GM10248 (cell line): Measurements from ENCODE around the gene PLD5.
"Not testable (repeated sequence)": the region's sequence is repeated elsewhere in the genome, so short reads cannot be mapped to it uniquely, and the experiment has no call there.

Source experiments
- CTCF ChIA-PET: fragments of 300-600 bp; sonication (Branson Sonifier 250); formaldehyde crosslinking; extraction: SDS; loops from one replicate; lab custom pipeline; 2021; ENCODE audit warnings: antibody characterized with exemption; lab: Yijun Ruan, JAX
- POLR2A ChIA-PET: fragments of 350-650 bp; sonication (Branson Sonifier 250); formaldehyde crosslinking; extraction: SDS; loops from one replicate; lab custom pipeline; 2020; ENCODE audit warnings: antibody characterized with exemption; lab: Yijun Ruan, JAX
- DNase-seq: peaks from one replicate; pipeline ENCODE4 v3.0.0; 2012; ENCODE audit errors: extremely low spot score
- CTCF ChIP-seq: IDR thresholded peaks from 2 replicates; pipeline ENCODE4 v1.5.1; 2012; ENCODE audit warnings: mild to moderate bottlenecking, low read depth; ENCODE audit errors: extremely low read depth, missing control alignments, control extremely low read depth

The PLD5 gene

GRCh38 chr1:242062271-242062670 lies 462.2 kb downstream of the PLD5 start:
- ChIA-PET CTCF (no interaction called here), POLR2A (no interaction called here)
- DNase-seq, result no peak
- no peak for TF ChIP-seq CTCF

- TF ChIP-seq CTCF, result no peak
- POLR2A ChIA-PET, result no interaction called here
- CTCF ChIA-PET, result interaction anchor here (1.2 kb wide), 1 partner anchor 46 kb away, joined by 3 read pairs; no protein-coding TSS in a partner anchor
- DNase-seq, result no peak
Measured at GRCh38 chr1:242059976-242060375, 464.5 kb downstream of the PLD5 start.

GRCh38 chr1:242058582-242058981 lies 465.9 kb downstream of the PLD5 start:
- CTCF ChIA-PET, POLR2A ChIA-PET, DNase-seq: not testable (repeated sequence)

GRCh38 chr1:242058181-242058580 lies 466.3 kb downstream of the PLD5 start:
- DNase-seq, CTCF ChIA-PET, POLR2A ChIA-PET: not testable (repeated sequence)

- CTCF ChIA-PET, result no interaction called here
- no peak for TF ChIP-seq CTCF
- no peak for DNase-seq
- POLR2A ChIA-PET, result no interaction called here
Measured at GRCh38 chr1:242057745-242058115, 466.8 kb downstream of the PLD5 start.

GRCh38 chr1:242056988-242057744 lies 467.3 kb downstream of the PLD5 start:
- POLR2A ChIA-PET, result no interaction called here
- CTCF ChIA-PET, result no interaction called here
- TF ChIP-seq CTCF, result no peak
- DNase-seq, result no peak

- no peak for DNase-seq
- ChIA-PET CTCF (no interaction called here), POLR2A (no interaction called here)
- no peak for TF ChIP-seq CTCF
Measured at GRCh38 chr1:242055749-242056320, 468.7 kb downstream of the PLD5 start.
